Measurements from ENCODE around the gene ANXA2R.

The ANXA2R gene

GRCh38 chr5:42995360-42995751 lies 44.8 kb downstream of the ANXA2R start:
- peak in 1 of 5 donors; percentile 34 for DNase-seq

- DNase-seq = peak; percentile 63 to 93 (median 79)
Observed at GRCh38 chr5:42994555-42995359, 45.4 kb downstream of the ANXA2R start.

GRCh38 chr5:42994246-42994554 lies 45.9 kb downstream of the ANXA2R start:
- no peak for DNase-seq

- peak in 4 of 5 donors; percentile 59 to 82 (median 66) for DNase-seq
Observed at GRCh38 chr5:42993516-42994245, 46.4 kb downstream of the ANXA2R start.

- DNase-seq = peak; percentile 45 to 93 (median 64)
Observed at GRCh38 chr5:42992088-42992879, 47.8 kb downstream of the ANXA2R start.

- no peak for DNase-seq
Observed at GRCh38 chr5:42991404-42992087, 48.6 kb downstream of the ANXA2R start.

- no peak for DNase-seq
Observed at GRCh38 chr5:42990892-42991291, 49.2 kb downstream of the ANXA2R start.

Measured in T-helper 1 cell (primary cell).